Right kidney (tissue), 1 donor: Measurements from ENCODE around the gene DNMBP.
"Not testable (repeated sequence)": the region's sequence is repeated elsewhere in the genome, so short reads cannot be mapped to it uniquely, and the experiment has no call there.

Experiments used
- DNase-seq: peaks from one replicate; pipeline ENCODE4 v3.0.0-alpha.2; 2016

The DNMBP gene

GRCh38 chr10:100019787-100020141 is 10.0 kb upstream of the DNMBP start:
- DNase-seq, result no peak

DNA sequence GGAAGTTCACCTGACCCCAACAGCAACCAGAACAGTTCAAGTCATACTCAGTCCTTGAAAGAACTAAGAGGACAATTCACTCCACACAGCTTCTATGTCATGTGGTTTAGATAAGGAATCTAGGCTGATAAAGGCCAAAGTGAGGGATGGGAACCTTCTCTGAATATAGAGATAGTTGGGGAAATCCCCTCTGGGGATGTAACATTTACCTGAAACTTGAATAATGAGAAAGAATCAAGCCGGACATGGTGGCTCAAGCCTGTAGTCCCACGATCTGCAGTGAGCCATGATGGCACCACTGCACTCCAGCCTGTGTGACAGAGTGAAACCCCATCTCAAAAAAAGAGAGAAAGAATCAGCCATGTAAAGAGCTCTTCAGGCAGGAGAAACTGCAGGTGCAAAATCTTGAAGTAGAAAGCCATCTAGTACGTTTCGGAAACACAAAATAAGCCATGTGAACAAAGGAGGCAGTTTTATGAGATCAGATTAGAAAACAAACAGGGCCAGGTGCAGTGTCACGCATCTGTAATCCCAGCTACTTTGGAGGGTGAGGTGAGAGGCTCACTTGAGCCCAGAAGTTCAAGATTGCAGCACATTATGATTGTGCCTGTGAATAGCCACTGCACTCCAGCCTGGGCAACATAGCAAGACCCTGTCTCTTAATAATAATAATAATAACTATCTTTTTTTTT is 4.5 kb upstream of the DNMBP start:
- no peak for DNase-seq

DNA sequence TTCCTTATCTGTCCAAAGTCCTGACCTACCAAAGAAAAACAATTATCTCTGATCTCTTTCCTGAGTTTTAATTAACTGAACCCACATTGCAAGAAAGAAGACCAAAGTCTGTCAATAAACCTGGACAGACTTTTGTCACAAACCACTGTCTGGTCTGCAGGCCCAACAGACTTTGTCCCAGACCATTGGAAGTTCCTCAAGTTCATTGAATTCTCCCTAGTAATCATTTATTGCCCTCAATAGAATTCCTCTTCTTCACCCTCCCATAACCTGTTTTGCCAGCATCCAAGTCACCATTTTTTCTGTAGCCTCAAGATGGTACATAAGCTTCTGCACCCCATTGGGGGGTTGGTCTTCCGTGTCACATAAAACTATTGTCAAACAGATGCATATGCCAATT is 3.9 kb upstream of the DNMBP start:
- DNase-seq, result no peak

- not testable (repeated sequence) for DNase-seq
Observed at GRCh38 chr10:100011906-100012305, 2.2 kb upstream of the DNMBP start.

DNA sequence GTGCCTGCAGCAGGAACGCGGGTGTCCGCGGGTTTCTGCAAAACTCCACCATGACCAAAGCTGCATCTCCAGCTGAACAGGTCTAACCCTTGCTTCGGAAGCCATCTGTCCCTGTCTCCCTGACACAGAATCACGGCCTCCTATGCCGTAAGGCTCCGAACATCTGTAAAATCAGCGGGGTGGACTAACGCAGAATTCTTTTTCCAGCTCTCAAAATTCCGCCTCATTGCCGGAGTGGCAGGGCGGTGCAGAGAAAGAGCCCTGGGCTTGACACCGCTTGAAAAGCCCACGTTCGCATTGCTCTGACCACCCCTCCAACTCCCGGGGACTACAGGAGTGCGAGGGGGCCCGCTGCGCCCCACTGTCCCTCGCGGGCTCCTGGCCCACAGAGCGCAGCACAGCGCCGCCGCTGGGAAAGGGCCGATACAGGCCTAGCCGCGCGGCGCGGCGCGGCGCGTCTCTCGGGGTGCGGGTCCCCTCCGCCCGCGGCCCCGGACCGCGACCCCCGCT is 409 bp downstream of the DNMBP start:
- DNase-seq, result peak; percentile 84

DNA sequence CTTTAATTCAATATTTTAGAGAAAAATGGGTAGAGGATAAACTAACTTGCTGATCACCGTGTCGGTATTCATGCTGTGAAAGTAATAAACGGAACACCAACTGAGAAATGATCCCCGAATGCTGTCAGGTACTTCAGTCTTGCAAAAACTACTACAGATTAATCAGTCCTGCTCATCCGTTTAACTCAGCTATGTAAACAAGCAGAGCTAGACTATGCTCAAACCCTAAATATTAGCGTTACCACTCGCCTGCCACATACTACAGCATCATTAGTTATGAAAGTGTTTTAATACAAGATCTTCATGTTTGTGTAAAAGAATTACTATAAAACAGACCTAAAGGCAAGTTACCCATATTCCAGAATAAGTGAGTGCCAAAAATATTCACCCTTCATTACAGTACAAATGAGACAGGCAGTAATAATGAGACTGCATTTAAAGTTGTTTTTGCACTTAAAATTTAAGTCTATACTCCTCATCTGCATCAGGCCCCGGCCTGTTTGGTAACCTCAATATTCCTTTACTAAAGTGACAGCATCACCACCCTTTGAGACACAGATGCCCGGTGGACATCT is 952 bp downstream of the DNMBP start:
- no peak for DNase-seq

DNA sequence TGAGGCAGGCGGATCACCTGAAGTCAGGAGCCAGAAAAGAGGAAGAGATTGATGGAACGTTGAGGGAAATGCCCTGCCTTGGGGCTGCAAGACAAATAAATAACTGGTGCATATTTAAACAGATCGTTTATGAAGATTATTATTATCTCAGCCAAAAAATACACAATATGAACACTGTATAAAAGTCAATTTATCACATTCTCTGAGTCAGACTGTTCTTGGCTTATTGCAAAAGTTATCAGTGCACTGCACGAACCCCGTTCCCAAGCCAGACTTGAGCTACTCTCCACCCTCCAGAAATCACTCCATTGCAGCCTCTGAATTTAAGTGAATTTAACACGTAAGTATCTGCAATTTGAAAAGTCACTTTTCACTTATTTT is 1.6 kb downstream of the DNMBP start:
- DNase-seq, result no peak

- DNase-seq, result no peak
Observed at GRCh38 chr10:100007231-100008141, 2.3 kb downstream of the DNMBP start.

DNA sequence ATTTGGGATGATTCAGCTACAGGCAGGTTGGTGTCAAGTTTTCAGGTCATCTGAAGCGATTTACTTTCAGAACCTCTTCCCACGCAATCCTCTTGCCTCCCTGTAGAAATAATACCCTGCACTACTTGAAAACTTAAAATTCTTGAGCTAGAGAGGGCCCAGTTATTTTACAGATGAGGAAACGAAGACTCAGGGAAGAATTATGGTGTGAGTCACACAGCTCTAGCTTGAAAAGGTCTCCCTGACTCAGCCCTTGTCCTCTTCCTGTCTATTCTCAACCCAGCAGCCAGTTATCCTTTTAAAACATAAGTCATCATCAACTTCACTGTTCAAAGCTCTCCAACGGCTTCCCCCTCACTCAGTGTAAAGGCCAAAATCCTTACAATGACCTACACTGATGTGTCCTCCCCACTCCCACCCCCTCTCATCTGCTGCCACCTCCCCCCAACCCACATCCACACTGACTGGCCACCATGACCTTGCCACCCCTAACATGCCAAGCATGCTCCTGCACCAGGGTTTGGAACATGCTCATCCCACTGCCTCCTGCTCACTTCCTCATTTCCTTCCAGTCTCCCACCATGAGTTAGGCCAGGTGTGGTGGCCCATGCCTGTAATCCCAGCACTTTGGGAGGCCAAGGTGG is 3.4 kb downstream of the DNMBP start:
- no peak for DNase-seq

GRCh38 chr10:100004805-100005510 is 4.8 kb downstream of the DNMBP start:
- DNase-seq, result no peak

DNA sequence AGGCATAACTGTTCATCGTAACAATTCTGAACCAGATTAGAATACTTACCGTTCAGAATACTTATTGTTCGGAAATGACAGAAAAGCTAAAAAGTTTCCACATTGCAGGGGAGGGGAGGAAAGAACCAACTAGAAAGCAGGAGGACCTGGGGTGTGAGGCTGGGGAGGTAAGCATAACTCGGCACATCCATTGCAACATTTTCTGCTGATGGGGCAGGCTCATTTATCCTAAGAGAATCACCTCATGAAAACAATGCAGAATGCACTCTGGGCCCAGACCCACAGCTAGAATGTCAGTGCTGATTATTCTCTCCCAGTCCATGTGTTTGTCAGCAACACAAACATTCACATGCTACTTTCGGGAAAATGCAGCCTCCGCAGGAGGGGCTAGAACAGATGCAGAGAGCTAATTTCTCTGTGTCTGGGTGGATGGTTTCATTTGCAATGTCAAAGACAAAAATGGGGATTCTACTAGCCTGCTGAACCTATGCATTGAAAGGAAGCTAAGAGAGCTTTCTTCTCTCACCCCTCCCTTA is 9.6 kb downstream of the DNMBP start:
- no peak for DNase-seq

DNA sequence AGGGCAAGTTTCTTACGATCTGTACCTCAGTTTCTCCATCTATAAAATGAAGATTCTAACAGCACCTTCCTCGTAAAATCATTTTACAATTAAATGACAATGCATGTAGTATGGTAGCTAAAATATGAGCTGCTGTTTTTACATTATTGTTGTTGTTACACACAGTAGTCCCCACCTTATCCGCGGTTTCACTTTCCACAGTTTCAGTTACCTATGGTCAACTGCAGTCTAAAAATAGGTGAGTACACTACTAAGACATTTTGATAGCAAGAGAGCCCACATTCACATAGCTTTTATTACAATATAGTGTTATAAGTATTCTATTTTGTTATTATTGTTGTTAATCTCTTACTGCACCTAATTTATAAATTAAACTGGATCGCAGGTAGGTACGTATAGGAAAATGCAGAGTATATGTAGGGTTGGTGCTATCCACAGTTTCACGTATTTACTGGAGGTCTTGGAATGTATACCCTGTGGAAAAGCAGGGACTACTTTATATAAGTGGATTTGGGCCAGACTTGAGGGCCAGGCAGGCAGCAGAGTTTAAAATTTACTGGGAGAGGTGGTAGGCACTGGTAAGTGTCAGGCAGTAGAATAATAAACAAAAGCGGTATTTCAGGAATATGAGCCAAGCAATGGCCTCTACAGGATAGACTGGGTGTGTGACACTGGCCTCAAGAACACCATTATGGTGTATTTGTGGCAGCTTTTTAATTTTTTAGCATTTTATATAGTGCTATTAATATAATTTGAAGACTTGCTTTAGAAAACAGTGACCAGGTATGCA is 10.2 kb downstream of the DNMBP start:
- DNase-seq, result no peak

DNA sequence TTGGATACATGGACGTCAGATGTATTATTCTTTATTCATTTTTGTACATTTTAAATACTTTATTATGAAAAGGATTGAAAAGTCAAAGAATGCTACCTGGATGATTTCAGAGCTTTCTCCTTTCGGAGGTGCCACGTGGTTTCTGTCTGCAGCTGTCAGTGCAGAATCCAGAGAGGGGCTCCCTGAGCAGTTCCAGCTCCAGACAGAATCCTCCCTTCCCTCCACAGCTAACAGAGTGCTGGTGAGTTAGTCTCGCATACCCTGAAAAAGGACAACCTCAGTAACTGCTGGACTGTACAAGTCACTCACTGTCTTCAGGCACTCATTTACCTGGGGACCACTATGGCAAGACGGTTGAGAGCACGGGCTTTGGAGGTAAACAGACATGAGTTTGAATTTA is 10.9 kb downstream of the DNMBP start:
- no peak for DNase-seq

DNA sequence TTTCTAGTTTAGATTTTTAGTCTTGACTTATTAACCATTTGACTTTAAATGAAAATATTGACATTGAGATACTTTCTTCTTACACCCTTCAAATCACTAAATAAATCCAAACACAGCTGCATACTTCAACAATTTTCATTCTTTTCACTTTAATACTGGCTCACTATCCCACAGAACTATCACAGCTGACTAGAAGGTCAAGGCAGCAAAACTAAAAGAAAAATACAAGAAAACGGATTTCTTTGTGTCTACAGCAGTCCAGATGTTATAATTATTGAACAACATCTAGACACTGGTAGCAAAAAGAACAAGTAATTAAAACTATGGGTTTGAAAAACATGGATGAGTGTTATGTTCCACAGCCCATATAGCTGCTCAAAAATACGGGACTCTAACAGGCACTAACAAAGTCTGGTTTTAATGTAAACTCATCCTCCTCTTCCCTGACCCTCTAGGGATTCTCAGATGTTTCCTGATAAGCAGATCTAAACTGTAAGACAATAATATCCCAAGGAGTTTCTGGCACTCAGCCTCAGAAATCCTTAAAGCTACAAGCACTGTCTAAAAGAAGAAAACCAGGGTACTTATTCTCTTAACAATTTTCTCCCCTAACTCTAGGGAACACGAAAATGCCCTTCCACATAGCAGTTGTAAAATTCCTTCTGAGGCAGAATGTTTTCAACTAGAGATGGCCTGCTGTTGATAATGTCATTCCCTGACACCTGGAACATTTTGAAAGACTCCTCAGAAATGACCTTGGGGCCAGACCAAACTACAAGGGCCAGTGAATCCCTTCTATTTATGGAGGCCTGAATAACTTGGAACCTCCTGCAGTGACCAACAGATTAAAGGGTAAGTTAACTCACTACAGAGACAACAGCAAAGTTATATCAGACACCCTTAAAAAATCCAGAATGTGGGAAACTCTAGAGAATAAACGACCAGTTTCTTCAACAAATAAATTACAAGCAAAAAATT is 12.8 kb downstream of the DNMBP start:
- DNase-seq, result no peak

- no peak for DNase-seq
Observed at GRCh38 chr10:99995713-99996112, 14.0 kb downstream of the DNMBP start.

GRCh38 chr10:99995269-99995668 is 14.5 kb downstream of the DNMBP start:
- no peak for DNase-seq

- no peak for DNase-seq
Observed at GRCh38 chr10:99994801-99995200, 14.9 kb downstream of the DNMBP start.

DNA sequence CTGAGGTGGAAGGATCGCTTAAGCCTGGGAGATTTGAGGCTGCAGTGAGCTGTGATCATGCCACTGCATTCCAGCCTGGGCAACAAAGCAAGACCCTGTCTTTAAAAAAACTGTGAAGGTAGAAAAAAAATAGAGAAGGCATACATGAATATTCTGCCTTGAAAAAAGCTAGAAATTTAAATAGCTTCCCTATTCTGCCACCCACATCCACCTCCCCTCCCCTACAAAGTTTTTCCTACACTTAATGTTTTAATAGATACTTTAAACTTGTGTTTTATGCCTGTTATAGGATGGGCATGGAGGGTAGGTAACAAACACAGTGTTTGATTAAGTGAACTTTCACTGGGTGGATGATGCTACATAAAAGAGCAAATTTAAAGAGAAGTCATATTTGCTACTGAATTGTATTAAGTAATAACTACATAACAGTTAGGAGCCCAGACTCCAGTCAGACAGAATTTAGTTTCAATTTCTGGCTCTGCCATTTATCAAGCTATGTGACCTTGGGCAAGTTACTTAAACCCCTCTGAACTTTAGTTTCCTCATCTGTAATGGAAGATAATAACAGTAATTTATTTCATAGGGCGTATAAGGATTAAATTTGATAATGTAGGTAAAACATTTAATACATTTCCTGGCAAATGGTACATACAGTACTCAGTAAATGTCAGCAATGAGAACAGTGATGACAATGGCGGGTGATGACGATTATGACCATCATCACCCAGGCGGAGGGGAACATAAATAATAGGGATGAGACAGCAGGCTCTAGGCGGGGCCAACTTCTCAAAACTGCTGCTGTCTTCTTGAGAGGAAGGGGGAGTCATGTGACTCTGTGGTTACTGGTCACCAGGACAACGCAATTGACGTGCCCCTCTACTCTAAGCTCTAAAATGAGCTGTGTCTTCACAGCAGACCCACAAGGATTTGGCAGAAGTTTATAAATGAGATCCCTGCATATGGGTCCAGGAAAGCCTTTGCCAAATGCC is 15.8 kb downstream of the DNMBP start:
- DNase-seq, result no peak
